SK-N-SH (cell line): ENCODE data around the gene BORCS5.
"Not testable (repeated sequence)": the region's sequence is repeated elsewhere in the genome, so short reads cannot be mapped to it uniquely, and the experiment has no call there.

Experiments used
- EP300 ChIP-seq, 2 experiments: IDR thresholded peaks; 2 replicates each; pipeline versions ENCODE4 v1.4.0 to v1.6.1; 2012; ENCODE audit warnings: borderline replicate concordance in 1 of 2, low read depth in 1 of 2, low read length in 1 of 2
- GABPA ChIP-seq: IDR thresholded peaks from 2 replicates; pipeline ENCODE4 v1.4.0; 2012; ENCODE audit warnings: low read depth, mild to moderate bottlenecking
- POLR2AphosphoS5 ChIP-seq: IDR thresholded peaks from 2 replicates; pipeline ENCODE4 v1.6.1; 2012; ENCODE audit warnings: low read depth, low read length
- RCOR1 ChIP-seq: fragments of 150-350 bp; IDR thresholded peaks from 2 replicates; pipeline ENCODE4 v1.6.1; 2017; ENCODE audit warnings: antibody characterized with exemption, low read length
- RFX5 ChIP-seq: IDR thresholded peaks from 2 replicates; pipeline ENCODE4 v1.6.1; 2012; ENCODE audit warnings: mild to moderate bottlenecking, improper control_type of control experiment, low read length
- SIN3A ChIP-seq: IDR thresholded peaks from 2 replicates; pipeline ENCODE4 v1.6.1; 2012; ENCODE audit warnings: low read depth, mild to moderate bottlenecking, low read length, moderate library complexity, borderline replicate concordance
- TEAD4 ChIP-seq: IDR thresholded peaks from 2 replicates; pipeline ENCODE4 v1.4.0; 2012; ENCODE audit warnings: mild to moderate bottlenecking, borderline replicate concordance; ENCODE audit not compliant: insufficient read depth
- USF1 ChIP-seq: IDR thresholded peaks from 2 replicates; pipeline ENCODE4 v1.4.0; 2012; ENCODE audit warnings: low read depth, borderline replicate concordance
- YY1 ChIP-seq: IDR thresholded peaks from 2 replicates; pipeline ENCODE4 v1.4.0; 2012; ENCODE audit warnings: low read depth, mild to moderate bottlenecking
- TF ChIP-seq, protein P1 (sequence below): fragments of 200-600 bp; sonication (generic); IDR thresholded peaks from 2 replicates; pipeline ENCODE4 v1.6.1; 2017; ENCODE audit warnings: antibody characterized with exemption, mild to moderate bottlenecking, moderate library complexity
- TF ChIP-seq, protein P2 (sequence below): fragments of 150-350 bp; IDR thresholded peaks from 2 replicates; pipeline ENCODE4 v1.6.1; 2017; ENCODE audit warnings: antibody characterized with exemption, low read length, low read depth, borderline replicate concordance

DNA sequence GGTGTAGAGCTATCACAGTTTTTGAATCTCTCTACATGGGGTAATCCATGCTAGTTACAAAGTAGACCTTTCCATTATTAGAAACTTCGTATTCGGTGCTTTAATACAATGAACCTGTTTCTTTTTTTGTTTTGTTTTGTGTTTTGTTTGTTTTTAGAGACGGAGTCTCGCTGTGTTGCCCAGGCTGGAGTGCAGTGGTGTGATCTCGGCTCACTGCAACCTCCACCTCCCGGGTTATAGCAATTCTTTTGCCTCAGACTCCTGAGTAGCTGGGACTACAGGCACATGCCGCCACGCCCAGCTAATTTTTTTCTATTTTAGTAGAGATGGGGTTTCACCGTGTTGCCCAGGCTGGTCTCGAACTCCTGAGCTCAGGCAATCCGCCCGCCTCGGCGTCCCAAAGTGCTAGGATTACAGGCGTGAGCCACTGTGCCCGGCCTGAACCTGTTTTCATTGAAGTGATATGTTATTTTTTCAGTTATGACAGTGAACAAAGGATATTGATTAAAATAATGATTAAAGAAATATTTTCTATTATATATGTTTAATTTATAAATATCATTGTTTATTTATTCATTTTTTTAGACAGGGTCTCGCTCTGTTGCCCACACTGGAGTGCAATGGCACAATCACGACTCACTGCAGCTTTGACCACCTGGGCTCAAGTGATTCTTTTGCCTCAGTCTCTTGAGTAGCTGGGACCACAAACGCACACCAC is 5.3 kb upstream of the BORCS5 start:
- TF ChIP-seq, protein P1, sequence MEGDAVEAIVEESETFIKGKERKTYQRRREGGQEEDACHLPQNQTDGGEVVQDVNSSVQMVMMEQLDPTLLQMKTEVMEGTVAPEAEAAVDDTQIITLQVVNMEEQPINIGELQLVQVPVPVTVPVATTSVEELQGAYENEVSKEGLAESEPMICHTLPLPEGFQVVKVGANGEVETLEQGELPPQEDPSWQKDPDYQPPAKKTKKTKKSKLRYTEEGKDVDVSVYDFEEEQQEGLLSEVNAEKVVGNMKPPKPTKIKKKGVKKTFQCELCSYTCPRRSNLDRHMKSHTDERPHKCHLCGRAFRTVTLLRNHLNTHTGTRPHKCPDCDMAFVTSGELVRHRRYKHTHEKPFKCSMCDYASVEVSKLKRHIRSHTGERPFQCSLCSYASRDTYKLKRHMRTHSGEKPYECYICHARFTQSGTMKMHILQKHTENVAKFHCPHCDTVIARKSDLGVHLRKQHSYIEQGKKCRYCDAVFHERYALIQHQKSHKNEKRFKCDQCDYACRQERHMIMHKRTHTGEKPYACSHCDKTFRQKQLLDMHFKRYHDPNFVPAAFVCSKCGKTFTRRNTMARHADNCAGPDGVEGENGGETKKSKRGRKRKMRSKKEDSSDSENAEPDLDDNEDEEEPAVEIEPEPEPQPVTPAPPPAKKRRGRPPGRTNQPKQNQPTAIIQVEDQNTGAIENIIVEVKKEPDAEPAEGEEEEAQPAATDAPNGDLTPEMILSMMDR: not testable (repeated sequence)
- TF ChIP-seq, protein P2, sequence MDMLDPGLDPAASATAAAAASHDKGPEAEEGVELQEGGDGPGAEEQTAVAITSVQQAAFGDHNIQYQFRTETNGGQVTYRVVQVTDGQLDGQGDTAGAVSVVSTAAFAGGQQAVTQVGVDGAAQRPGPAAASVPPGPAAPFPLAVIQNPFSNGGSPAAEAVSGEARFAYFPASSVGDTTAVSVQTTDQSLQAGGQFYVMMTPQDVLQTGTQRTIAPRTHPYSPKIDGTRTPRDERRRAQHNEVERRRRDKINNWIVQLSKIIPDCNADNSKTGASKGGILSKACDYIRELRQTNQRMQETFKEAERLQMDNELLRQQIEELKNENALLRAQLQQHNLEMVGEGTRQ: not testable (repeated sequence)
- not testable (repeated sequence) for TF ChIP-seq POLR2AphosphoS5; GABPA; YY1; TEAD4; RFX5; EP300 (IDR thresholded peaks at IDR 0.05; ENCODE audit: borderline replicate concordance in 1 of 2, low read depth in 1 of 2, low read length in 1 of 2); RCOR1; SIN3A; USF1
